Measurements from ENCODE around the gene CMTR2.
"Not testable (repeated sequence)": the region's sequence is repeated elsewhere in the genome, so short reads cannot be mapped to it uniquely, and the experiment has no call there.

The CMTR2 gene

DNA sequence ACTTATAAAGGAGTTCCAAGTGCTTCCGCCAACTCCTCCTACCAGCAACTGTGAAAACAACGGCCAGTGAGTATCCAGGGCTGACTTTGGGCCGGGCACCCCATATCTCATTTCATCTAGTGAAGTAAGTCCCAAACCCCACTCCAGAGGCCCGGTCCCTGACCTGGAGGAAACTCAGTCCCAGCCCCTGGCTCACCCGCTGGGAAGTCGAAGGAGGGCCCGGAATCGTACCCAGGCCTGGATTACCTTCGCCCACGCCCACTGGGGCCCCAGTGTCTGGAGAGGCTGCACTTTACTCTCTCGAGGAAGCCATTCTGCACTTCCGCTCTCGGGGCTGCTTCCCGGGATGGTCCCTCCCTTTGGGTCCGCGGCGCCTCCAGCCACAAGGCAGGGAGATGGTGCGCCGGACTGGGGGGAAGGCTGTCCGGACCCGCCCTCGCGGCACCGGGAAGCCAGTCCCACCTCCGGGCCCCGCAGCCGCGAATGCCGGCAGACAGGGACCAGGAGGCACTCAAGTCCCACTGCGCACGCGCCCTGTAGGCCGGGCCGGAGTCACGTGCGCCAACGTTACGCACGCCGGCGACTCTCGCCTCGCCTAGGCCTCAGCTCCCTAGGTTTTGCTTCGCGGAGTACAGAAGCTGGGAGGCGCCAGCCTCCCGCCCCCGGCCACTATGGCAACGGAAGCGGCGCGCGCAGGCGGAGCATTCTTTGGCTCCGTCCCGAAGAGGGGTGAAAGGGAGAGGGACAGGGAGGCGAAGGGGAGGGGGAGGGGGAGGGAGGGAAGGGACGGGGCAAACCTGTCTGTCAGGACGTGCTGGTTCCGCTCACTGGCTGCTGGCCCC, at the start of gene CMTR2:
Gene CMTR2, minus strand, starts transcription at position 513 of the 842 bp plus-strand sequence. CDS start 3,482 bp downstream, outside the sequence.
- peak; percentile 74 for DNase-seq (ENCODE audit: low read depth)

DNA sequence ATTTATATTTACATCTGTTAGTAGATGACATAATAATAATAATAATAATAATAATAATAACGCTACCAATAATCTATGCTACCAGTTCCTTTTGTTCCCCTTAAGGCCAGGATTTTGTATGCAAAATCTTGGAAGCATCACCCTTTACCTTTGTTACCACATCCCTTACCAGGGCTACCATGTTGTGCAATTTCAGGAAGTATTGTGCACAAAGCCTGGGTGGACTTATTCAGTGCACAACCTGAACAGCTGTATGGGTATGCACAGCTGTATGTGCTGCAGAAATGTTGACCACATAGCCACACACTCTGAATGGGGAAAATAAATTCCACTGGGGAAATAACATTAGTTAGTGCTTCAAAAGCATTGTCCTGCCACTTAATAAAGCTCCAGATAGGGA, 49.4 kb upstream of the CMTR2 start:
- no peak for DNase-seq (ENCODE audit: low read depth)

GRCh38 chr16:71338193-71338592, 49.0 kb upstream of the CMTR2 start:
- DNase-seq (ENCODE audit: low read depth) = no peak

DNA sequence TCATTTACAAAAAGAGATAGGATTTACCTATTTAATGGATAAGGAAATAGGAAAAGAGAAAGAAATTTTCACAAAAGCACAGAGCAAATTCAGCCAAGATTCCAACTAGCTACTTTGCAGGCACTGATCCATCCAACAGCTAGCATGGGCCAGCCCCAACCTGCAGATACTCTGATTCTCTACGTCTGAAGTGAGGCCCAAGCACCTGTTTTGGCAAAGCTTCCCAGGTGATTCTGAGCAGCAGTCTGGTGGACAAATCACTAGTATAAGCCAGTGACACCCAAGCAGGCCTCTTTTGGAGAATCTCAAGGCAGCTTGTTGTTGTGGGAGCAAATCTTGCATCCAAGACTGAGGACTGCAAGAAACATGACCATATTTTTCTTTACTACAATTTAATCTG, 48.4 kb upstream of the CMTR2 start:
- no peak for DNase-seq (ENCODE audit: low read depth)

GRCh38 chr16:71328151-71328550, 38.9 kb upstream of the CMTR2 start:
- DNase-seq (ENCODE audit: low read depth) = no peak

- DNase-seq (ENCODE audit: low read depth) = no peak
These were observed 38.5 kb upstream of the CMTR2 start for GRCh38 chr16:71327720-71328119.

DNA sequence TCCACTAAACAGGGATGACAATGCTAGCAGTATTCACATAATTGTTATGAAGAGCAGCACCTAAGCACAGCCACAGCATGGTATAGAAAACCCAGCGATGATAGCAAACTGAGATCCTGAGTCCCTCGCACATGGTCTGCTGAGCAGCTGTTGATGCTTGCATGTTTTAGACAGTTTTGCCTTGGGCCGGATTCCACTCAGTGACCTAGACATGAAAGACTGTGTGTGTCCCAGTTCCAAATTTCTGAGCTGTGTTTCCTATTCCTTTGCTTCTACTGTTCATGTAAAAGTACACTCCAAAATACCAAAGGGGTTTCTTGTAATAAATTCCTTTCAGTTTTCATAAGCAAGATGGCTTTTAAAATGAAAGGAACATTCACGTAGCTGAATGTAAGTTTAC, 30.8 kb upstream of the CMTR2 start:
- DNase-seq (ENCODE audit: low read depth) = no peak

DNA sequence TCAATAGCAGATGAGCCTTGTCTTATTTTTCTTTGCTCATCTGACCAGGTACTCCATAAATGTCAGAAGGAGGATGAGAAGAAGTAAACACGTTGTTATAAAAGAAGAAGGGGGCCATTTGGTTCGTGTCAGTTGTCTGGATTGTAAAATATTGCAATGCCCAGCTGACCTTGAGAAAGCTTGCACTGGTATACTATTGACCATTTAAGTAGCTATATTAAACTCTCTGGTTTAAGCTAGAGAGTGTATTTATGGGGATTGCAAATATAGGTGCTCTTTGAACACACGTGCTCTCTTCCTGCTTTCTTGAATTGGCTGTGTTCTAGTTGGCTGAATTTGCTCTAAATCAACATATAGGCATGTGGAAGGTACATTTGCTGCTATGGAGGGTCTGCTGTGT, 26.1 kb upstream of the CMTR2 start:
- DNase-seq (ENCODE audit: low read depth) = no peak

DNA sequence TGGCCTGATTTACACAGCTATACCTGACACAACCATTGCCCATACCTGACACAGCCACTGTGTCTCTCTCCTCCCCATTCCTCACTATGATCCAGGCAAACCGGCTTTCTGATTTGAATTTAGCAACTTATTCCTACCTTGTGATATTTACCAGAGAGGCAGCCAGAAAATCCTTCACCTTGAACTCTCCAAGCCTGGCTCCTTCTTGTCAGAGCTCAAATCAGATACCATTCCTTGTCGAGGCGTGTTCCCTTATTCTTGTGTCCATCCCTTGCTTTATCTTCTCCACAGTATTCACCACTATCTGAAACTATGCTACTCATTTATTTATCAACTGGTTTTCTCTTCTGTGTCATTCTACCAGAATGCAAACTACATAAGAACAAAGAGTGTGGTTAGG, 24.4 kb upstream of the CMTR2 start:
- DNase-seq (ENCODE audit: low read depth) = not testable (repeated sequence)

GRCh38 chr16:71311553-71312158, 22.5 kb upstream of the CMTR2 start:
- no peak for DNase-seq (ENCODE audit: low read depth)

DNA sequence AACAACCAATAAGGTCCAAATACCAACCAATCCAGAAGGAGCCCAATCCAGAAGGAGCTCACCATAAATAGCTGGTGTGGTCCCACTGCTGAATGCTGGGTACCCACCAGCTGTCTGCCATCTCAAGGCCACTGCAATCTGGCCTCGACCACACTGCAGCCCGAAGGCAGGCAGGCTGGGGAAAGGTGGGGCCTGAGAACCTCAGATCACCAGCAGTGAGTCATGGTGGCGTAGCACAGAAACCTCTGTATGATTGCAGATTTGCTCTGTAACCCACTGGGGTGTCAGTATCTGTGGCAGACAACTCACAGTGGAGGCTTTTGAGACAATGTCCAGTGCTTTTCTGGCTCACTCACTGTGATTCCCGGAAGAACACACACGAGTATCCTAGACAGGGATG, 14.7 kb upstream of the CMTR2 start:
- no peak for DNase-seq (ENCODE audit: low read depth)

- DNase-seq (ENCODE audit: low read depth) = no peak
These were observed 8.1 kb upstream of the CMTR2 start for GRCh38 chr16:71297341-71297634.

DNA sequence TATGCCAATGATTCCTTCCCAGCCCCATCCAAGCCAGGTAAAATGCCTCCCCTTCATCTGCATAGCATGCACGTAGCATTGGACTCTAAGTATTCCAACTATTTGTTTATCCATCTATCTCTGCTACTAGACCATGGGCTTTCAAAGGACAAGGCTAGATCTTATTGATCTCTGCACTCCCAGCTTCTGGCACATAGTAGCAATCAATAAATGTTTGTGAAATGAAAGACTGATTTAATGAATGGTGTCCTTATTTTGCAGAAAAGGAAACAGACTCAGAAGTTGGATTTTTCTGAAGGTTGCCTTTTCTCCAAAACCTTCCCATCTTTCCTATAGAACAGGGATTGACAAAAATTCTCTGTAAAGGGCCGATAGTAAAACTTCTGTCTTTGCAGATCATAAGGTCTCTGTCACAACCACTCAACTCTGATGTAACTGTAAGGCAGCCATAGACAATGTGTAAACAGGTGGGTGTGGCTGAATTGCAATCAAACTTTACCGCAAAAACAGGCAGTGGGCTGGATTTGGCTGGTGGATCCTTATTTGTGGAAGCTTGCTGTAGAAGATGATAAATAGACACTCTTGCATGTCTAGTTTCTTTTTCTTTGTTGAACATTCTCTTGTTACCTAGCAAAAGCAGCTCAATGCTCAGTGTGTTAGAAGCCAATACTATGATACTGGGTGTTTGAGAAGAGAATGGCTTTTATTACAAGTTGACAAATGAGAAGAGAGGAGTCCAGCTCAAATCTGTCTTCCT, 7.6 kb upstream of the CMTR2 start:
- DNase-seq (ENCODE audit: low read depth) = no peak

- no peak for DNase-seq (ENCODE audit: low read depth)
These were observed 6.7 kb upstream of the CMTR2 start for GRCh38 chr16:71295950-71296349.

- no peak for DNase-seq (ENCODE audit: low read depth)
These were observed 4.7 kb upstream of the CMTR2 start for GRCh38 chr16:71293919-71294318.

DNA sequence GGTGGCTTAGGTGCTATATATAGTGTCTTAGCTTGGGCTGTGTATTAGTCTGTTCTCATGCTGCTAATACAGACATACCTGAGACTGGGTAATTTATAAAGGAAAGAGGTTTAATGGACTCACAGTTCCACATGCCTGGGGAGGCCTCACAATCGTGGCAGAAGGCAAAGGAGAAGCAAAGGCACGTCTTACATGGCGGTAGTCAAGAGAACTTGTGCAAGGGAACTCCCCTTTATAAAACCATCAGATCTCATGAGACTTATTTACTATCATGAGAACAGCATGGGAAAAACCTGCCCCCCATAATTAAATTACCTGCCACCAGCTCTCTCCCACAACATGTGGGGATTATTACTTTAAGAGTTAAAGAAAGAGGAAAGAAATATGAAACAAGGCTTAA, 2.9 kb upstream of the CMTR2 start:
- not testable (repeated sequence) for DNase-seq (ENCODE audit: low read depth)

DNA sequence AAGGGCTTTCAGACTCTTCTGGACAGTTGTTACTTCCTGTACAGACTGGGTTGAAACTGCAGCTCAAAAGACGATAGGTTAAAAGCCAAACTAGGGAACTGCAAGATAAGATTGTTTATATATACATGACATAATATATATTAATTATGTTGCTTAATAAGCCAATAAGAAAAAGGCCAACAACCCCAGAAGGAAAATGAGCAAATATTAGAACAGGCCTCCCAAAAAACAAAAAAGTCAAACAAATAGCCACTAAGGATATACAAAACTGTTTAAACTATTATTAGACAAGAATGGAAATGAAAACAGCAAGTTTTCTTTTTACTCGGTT, 495 bp upstream of the CMTR2 start:
- no peak for DNase-seq (ENCODE audit: low read depth)

GRCh38 chr16:71288570-71288889, 672 bp downstream of the CMTR2 start:
- DNase-seq (ENCODE audit: low read depth) = no peak

DNA sequence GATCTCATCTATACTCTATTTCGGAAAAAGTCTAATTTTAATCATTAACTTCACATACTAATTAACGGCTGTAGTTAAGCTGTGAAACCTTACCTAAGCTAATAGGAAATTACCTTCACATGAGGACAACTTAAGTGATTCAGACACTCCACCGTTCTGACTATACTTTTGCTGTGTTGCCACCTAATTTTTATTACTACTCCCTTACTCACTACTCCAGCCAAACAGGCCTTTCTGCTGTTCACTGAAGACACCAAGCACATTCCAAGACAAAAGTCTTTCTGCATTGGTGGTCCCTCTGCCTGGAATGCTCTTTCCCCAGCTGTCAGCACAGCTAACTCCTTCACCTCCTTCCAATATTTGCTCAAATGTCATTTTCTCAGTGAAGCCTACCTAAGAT, 1.3 kb downstream of the CMTR2 start:
- DNase-seq (ENCODE audit: low read depth) = no peak

- no peak for DNase-seq (ENCODE audit: low read depth)
These were observed 1.7 kb downstream of the CMTR2 start for GRCh38 chr16:71287454-71287853.

- DNase-seq (ENCODE audit: low read depth) = no peak
These were observed 5.6 kb downstream of the CMTR2 start for GRCh38 chr16:71283612-71284011.

DNA sequence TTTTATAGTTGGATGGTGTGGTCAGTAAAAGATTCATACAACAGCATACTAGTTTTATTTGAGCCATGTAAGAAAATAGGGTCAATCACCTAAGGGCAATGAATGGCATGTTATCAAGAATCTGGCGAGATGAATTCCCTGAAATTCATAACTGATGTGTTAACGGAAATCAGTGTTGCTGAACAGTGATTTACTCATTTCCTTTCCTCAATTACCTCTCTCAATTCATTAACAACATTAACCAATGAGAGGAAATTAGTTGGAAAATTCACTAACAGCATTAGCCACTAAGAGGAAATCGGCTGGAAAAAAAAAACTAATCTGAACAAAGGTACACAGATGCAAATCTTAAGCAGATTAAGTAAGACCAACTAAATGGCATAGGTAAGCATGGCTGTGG, 6.3 kb downstream of the CMTR2 start:
- DNase-seq (ENCODE audit: low read depth) = no peak

GRCh38 chr16:71276589-71277334, 12.4 kb downstream of the CMTR2 start:
- DNase-seq (ENCODE audit: low read depth) = no peak
